ENCODE results near the gene BEND2. TPM values are rescaled to one million over a fixed set of nuclear protein-coding genes. Genes with fewer than 3 reads are reported as not detected.

The BEND2 gene
- total RNA-seq, 1 experiment from 2014 or later, result not detected

DNA sequence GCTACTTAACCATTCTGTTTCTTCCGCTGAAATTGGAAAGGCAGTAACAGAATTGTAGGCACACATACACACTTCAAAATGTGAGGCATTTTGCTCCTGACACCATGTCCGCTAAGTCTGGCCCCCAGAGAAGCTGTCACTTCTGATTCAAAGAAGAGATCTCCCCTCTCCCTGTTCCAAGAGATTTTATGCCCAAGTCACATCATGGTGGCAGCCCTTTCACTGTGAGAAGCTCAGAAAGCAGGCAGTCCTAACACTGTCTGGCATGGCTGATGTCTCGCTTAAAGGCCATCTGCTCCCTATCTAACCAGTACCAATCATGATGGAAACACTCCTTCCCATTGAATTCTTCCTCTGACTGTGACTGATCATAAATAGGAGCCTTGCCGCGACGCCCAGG, 83.9 kb downstream of the BEND2 start:
- Mint-ChIP-seq H3K9me3 (ENCODE audit: unreplicated experiment) (no peaks in the 10 kb centered on the region), H3K27ac (ENCODE audit: low read depth, unreplicated experiment) (no peak overlapping the region), H3K27me3 (ENCODE audit: insufficient read depth, unreplicated experiment) (peaks cover 16% of the 10 kb centered on the region), H3K4me3 (ENCODE audit: unreplicated experiment) (no peak overlapping the region), H3K36me3 (ENCODE audit: insufficient read depth, unreplicated experiment) (no peaks in the 10 kb centered on the region), H3K4me1 (ENCODE audit: insufficient read depth, unreplicated experiment) (no peaks in the 10 kb centered on the region)
- no TSS peak for BruUV-seq (replicated peaks)
- ChIA-PET POLR2A (no interaction called here), CTCF (no interaction called here)
- TF ChIP-seq CTCF (IDR thresholded peaks at IDR 0.05; ENCODE audit: unreplicated experiment), result no peak
- intact Hi-C loops (cut with micrococcal nuclease), result no loop called here
- DNase-seq (ENCODE audit: unreplicated experiment), result no peak

- Mint-ChIP-seq H3K4me3 (ENCODE audit: unreplicated experiment) (no peak overlapping the region), H3K36me3 (ENCODE audit: insufficient read depth, unreplicated experiment) (no peaks in the 10 kb centered on the region), H3K4me1 (ENCODE audit: insufficient read depth, unreplicated experiment) (no peaks in the 10 kb centered on the region), H3K27ac (ENCODE audit: low read depth, unreplicated experiment) (no peak overlapping the region), H3K9me3 (ENCODE audit: unreplicated experiment) (peaks cover 7% of the 10 kb centered on the region), H3K27me3 (ENCODE audit: insufficient read depth, unreplicated experiment) (peaks cover under 1% of the 10 kb centered on the region)
- ChIA-PET CTCF (interaction anchor here (0.5 kb wide), 1 partner anchor 525 kb away, joined by 3 read pairs; no protein-coding TSS in a partner anchor), POLR2A (interaction anchor here (0.8 kb wide), 1 partner anchor 13 kb away, joined by 4 read pairs; no protein-coding TSS in a partner anchor)
- intact Hi-C loops (cut with micrococcal nuclease), result no loop called here
- BruUV-seq (replicated peaks), result no TSS peak
- no peak for DNase-seq (ENCODE audit: unreplicated experiment)
- no peak for TF ChIP-seq CTCF (IDR thresholded peaks at IDR 0.05; ENCODE audit: unreplicated experiment)
Measured at GRCh38 chrX:18133605-18134004, 87.1 kb downstream of the BEND2 start.

DNA sequence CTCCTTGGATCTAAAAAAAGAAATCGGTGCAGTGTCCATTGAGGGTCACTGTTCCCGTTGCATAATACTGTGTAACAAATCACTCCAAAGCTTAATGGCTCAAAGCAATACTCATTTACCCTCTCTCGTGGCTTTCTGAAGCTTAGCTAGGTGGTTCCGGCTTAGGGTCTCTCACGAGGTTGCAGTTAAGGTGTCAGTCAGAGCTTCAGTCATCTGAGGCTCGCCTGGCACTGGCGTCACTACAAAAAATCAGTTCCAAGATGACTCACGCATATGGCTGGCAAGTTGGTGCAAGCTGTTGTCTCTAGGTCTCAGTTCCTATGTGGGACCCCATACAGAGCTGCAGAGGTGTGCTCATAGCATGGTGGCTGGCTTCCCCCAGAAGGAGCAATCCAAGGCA, 91.0 kb downstream of the BEND2 start:
- intact Hi-C loops (cut with micrococcal nuclease), result no loop called here
- no peak overlapping the region for H3K27ac Mint-ChIP-seq (ENCODE audit: low read depth, unreplicated experiment)
- H3K4me1 Mint-ChIP-seq (ENCODE audit: insufficient read depth, unreplicated experiment), result no peaks in the 10 kb centered on the region
- peaks cover 15% of the 10 kb centered on the region for H3K9me3 Mint-ChIP-seq (ENCODE audit: unreplicated experiment)
- DNase-seq (ENCODE audit: unreplicated experiment), result peak; percentile 22
- H3K27me3 Mint-ChIP-seq (ENCODE audit: insufficient read depth, unreplicated experiment), result peaks cover 9% of the 10 kb centered on the region
- H3K36me3 Mint-ChIP-seq (ENCODE audit: insufficient read depth, unreplicated experiment), result no peaks in the 10 kb centered on the region
- POLR2A ChIA-PET, result interaction anchor here (0.9 kb wide), 1 partner anchor 15 kb away, joined by 3 read pairs; no protein-coding TSS in a partner anchor
- no TSS peak for BruUV-seq (replicated peaks)
- H3K4me3 Mint-ChIP-seq (ENCODE audit: unreplicated experiment), result no peak overlapping the region
- CTCF ChIA-PET, result interaction anchor here (0.9 to 1.1 kb wide), 2 partner anchors 63 to 206 kb away, joined by 3 to 4 read pairs; no protein-coding TSS in a partner anchor
- no peak for TF ChIP-seq CTCF (IDR thresholded peaks at IDR 0.05; ENCODE audit: unreplicated experiment)

DNA sequence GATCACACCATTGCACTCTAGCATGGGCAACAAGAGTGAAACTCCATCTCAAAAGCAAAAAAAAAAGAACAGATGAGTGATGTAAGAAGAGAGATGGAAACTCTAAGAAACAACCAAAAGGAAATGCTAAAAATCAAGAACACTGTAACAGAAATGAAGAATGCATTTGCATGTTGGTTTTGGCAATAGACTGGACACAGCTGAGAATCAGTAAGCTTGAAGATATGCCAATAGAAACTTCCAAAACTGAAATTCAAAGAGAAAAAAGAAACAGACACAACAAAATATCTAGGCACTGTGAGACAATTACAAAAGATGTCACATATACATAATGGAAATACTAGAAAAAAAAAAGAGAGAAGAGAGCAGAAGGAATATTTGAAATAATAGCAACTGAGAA, 93.7 kb downstream of the BEND2 start:
- POLR2A ChIA-PET, result no interaction called here
- Mint-ChIP-seq H3K9me3 (ENCODE audit: unreplicated experiment) (peaks cover 26% of the 10 kb centered on the region), H3K4me1 (ENCODE audit: insufficient read depth, unreplicated experiment) (no peaks in the 10 kb centered on the region), H3K36me3 (ENCODE audit: insufficient read depth, unreplicated experiment) (no peaks in the 10 kb centered on the region), H3K4me3 (ENCODE audit: unreplicated experiment) (no peak overlapping the region), H3K27ac (ENCODE audit: low read depth, unreplicated experiment) (no peak overlapping the region), H3K27me3 (ENCODE audit: insufficient read depth, unreplicated experiment) (peaks cover 15% of the 10 kb centered on the region)
- DNase-seq (ENCODE audit: unreplicated experiment), result no peak
- intact Hi-C loops (cut with micrococcal nuclease), result no loop called here
- TF ChIP-seq CTCF (IDR thresholded peaks at IDR 0.05; ENCODE audit: unreplicated experiment), result no peak
- BruUV-seq (replicated peaks), result no TSS peak
- CTCF ChIA-PET, result no interaction called here

Measured in MCF 10A (cell line).